Measurements from ENCODE around the gene VTCN1. TPM values are rescaled to one million over a fixed set of nuclear protein-coding genes. Genes with fewer than 3 reads are reported as not detected.
"Not testable (repeated sequence)": the region's sequence is repeated elsewhere in the genome, so short reads cannot be mapped to it uniquely, and the experiment has no call there.

The VTCN1 gene
- total RNA-seq, 1 experiment from 2014 or later: not detected

DNA sequence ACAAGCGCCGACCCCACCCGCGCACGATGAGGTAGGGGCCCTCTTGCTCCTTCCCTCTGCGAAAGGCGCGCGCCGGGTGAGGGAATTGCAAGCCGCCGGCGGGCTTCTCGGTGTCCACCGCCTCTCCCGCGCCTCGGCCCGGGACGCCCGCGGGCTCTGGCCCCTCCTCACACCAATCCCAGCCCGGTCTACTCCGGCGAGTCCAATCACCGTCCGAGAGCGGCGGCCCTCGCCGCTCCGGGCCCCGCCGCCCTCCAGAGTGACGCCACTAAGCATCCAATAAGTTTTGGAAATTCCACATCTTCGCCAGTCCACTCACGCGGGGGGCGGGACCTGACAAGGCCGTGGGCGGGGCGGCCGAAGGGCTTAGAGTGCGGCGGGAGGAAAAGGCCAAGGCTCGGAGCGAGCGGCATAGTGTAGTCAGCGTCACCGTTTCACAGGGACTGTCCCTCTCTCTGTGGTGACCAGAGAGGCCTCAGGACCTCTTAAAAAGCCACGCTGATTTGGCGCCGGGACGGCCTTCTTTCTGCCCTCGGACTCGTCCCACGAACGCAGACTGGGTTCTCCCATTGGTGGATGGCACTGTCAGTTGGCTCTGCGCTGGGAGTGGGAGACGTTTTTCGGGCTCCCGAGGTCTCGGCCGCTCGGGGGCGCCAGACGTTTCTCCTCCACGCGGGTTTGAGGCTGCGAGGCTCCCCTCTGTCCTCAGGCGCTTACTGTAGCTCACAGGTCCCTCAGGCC is 89.0 kb downstream of the VTCN1 start, which contains the start of gene TRIM45:
TRIM45 (minus strand) TSS at position 161 of the 741 bp plus-strand sequence. CDS start 548 bp downstream, outside the sequence.
- intact Hi-C loops (cut with micrococcal nuclease; ENCODE audit: unreplicated experiment): no loop called here
- TF ChIP-seq TCF7L2 (IDR thresholded peaks at IDR 0.05; ENCODE audit: low read depth, low read length): no peak
- TF ChIP-seq, protein P1, sequence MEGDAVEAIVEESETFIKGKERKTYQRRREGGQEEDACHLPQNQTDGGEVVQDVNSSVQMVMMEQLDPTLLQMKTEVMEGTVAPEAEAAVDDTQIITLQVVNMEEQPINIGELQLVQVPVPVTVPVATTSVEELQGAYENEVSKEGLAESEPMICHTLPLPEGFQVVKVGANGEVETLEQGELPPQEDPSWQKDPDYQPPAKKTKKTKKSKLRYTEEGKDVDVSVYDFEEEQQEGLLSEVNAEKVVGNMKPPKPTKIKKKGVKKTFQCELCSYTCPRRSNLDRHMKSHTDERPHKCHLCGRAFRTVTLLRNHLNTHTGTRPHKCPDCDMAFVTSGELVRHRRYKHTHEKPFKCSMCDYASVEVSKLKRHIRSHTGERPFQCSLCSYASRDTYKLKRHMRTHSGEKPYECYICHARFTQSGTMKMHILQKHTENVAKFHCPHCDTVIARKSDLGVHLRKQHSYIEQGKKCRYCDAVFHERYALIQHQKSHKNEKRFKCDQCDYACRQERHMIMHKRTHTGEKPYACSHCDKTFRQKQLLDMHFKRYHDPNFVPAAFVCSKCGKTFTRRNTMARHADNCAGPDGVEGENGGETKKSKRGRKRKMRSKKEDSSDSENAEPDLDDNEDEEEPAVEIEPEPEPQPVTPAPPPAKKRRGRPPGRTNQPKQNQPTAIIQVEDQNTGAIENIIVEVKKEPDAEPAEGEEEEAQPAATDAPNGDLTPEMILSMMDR (IDR thresholded peaks at IDR 0.05): peak; percentile 84
- TF ChIP-seq SIN3A (IDR thresholded peaks at IDR 0.05; ENCODE audit: borderline replicate concordance, insufficient read depth, low read depth, low read length): no peak
- TF ChIP-seq, protein P2, sequence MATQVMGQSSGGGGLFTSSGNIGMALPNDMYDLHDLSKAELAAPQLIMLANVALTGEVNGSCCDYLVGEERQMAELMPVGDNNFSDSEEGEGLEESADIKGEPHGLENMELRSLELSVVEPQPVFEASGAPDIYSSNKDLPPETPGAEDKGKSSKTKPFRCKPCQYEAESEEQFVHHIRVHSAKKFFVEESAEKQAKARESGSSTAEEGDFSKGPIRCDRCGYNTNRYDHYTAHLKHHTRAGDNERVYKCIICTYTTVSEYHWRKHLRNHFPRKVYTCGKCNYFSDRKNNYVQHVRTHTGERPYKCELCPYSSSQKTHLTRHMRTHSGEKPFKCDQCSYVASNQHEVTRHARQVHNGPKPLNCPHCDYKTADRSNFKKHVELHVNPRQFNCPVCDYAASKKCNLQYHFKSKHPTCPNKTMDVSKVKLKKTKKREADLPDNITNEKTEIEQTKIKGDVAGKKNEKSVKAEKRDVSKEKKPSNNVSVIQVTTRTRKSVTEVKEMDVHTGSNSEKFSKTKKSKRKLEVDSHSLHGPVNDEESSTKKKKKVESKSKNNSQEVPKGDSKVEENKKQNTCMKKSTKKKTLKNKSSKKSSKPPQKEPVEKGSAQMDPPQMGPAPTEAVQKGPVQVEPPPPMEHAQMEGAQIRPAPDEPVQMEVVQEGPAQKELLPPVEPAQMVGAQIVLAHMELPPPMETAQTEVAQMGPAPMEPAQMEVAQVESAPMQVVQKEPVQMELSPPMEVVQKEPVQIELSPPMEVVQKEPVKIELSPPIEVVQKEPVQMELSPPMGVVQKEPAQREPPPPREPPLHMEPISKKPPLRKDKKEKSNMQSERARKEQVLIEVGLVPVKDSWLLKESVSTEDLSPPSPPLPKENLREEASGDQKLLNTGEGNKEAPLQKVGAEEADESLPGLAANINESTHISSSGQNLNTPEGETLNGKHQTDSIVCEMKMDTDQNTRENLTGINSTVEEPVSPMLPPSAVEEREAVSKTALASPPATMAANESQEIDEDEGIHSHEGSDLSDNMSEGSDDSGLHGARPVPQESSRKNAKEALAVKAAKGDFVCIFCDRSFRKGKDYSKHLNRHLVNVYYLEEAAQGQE (IDR thresholded peaks at IDR 0.05; ENCODE audit: insufficient read depth in 1 of 2, low read depth in 2 of 2, low read length in 1 of 2): no peak
- no peak for TF ChIP-seq POLR2AphosphoS5 (IDR thresholded peaks at IDR 0.05; ENCODE audit: low read depth, low read length)
- in situ Hi-C loops (cut with HindIII; ENCODE audit: low pct_unique_long_range_greater_than_20kb, low sequenced_read_pairs): no loop called here
- Histone ChIP-seq H3K4me3 (ENCODE audit: low read depth in 2 of 2, low read length in 2 of 2) (peak within 1 kb of the TSS; percentile 60 to 74), H3K27ac (ENCODE audit: low read length) (peak within 1 kb of the TSS; percentile 86), H3K36me3 (ENCODE audit: control insufficient read depth, insufficient read depth, low read length) (no peaks in the 10 kb centered on the region), H3K9me3 (ENCODE audit: control insufficient read depth, insufficient read depth, low read depth, low read length) (no peaks in the 10 kb centered on the region), H3K27me3 (ENCODE audit: control insufficient read depth, insufficient read depth, low read length) (peaks cover 2% of the 10 kb centered on the region; the same call in 1 of the 2 replicates), H3K4me1 (ENCODE audit: control insufficient read depth, insufficient read depth, low read length) (no peaks in the 10 kb centered on the region)
- CTCF ChIA-PET: no interaction called here
- no TSS peak for BruUV-seq (replicated peaks)
- DNase-seq (ENCODE audit: low read depth, low spot score) (peak; percentile 71), ATAC-seq (peak; percentile 98)
- POLR2A ChIA-PET: no interaction called here

DNA sequence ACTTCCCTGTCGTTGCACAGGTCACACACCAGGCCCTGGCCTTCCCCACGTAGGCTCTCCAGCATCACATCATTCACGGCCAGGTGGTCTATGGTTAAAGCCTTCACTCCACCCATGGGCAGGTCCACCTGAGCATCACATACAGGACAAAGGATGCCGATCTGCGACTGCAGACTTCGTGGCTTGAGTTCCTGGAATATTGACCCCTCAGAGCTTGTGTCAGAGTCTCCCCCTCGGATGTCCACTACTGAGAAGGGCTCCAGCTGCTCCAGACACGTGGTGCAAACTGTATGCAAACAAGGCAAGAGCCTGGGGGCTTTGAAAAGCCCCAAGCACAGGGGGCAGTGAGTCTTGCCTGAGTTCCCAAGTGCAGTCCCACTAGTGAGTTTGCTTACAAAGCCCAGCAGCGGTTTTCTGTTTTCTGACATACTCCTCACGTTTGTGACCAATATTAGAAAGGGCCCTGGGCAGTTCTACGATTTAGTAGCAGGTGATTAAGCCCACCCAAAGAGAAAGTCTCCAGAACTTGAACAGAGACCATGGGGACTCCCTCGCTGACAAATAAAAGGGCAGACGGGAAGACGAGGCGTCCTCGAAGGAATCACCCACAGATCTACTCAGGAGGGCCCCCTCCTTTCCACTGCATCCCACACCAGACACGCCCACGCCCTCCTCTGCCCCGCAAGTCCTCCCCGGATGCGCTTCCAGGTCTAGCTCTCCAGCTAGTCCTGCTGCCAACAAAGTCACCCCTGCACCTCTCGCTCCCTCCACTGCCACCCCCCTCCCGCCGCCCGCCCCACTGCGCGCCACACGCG is 89.7 kb downstream of the VTCN1 start:
- TF ChIP-seq POLR2AphosphoS5 (IDR thresholded peaks at IDR 0.05; ENCODE audit: low read depth, low read length) (no peak), SIN3A (IDR thresholded peaks at IDR 0.05; ENCODE audit: borderline replicate concordance, insufficient read depth, low read depth, low read length) (no peak), TCF7L2 (IDR thresholded peaks at IDR 0.05; ENCODE audit: low read depth, low read length) (no peak)
- TF ChIP-seq, protein P1 (IDR thresholded peaks at IDR 0.05): no peak
- TF ChIP-seq, protein P2 (IDR thresholded peaks at IDR 0.05; ENCODE audit: insufficient read depth in 1 of 2, low read depth in 2 of 2, low read length in 1 of 2): no peak
- DNase-seq (ENCODE audit: low read depth, low spot score) (no peak), ATAC-seq (peak; percentile 50)
- ChIA-PET CTCF (no interaction called here), POLR2A (no interaction called here)
- Histone ChIP-seq H3K4me1 (ENCODE audit: control insufficient read depth, insufficient read depth, low read length) (no peaks in the 10 kb centered on the region), H3K4me3 (ENCODE audit: low read depth in 2 of 2, low read length in 2 of 2) (peak overlapping the region; percentile 60 to 74), H3K27ac (ENCODE audit: low read length) (peak overlapping the region; percentile 73; the same call in 1 of the 2 replicates), H3K9me3 (ENCODE audit: control insufficient read depth, insufficient read depth, low read depth, low read length) (no peaks in the 10 kb centered on the region), H3K36me3 (ENCODE audit: control insufficient read depth, insufficient read depth, low read length) (no peaks in the 10 kb centered on the region), H3K27me3 (ENCODE audit: control insufficient read depth, insufficient read depth, low read length) (peaks cover 2% of the 10 kb centered on the region; the same call in 1 of the 2 replicates)
- BruUV-seq (replicated peaks): no TSS peak
- intact Hi-C loops (cut with micrococcal nuclease; ENCODE audit: unreplicated experiment) (no loop called here), in situ Hi-C loops (cut with HindIII; ENCODE audit: low pct_unique_long_range_greater_than_20kb, low sequenced_read_pairs) (no loop called here)

DNA sequence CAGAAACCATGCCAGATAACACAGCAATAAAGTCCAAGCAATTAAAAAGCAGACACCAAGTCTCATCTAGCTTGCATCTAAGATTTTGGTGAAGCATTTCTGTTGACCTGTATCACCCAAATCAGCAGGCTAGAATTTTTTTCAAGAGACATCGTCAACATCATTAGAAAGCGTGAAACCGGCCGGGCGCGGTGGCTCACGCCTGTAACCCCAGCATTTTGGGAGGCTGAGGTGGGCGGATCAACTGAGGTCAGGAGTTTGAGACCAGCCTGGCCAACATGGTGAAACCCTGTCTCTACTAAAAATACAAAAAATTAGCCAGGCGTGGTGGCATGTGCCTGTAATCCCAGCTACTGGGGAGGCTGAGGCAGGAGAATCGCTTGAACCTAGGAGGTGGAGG is 91.6 kb downstream of the VTCN1 start:
- POLR2A ChIA-PET: interaction anchor here (0.7 kb wide), 1 partner anchor 143 kb away, joined by 5 read pairs; no protein-coding TSS in a partner anchor
- BruUV-seq (replicated peaks); in situ Hi-C loops (cut with HindIII; ENCODE audit: low pct_unique_long_range_greater_than_20kb, low sequenced_read_pairs): not testable (repeated sequence)

More for the DNA sequence above, 91.6 kb downstream of the VTCN1 start:
- H3K4me3 ChIP-seq (ENCODE audit: low read depth in 2 of 2, low read length in 2 of 2); H3K4me1 ChIP-seq (ENCODE audit: control insufficient read depth, insufficient read depth, low read length); H3K27ac ChIP-seq (ENCODE audit: low read length); H3K27me3 ChIP-seq (ENCODE audit: control insufficient read depth, insufficient read depth, low read length); H3K9me3 ChIP-seq (ENCODE audit: control insufficient read depth, insufficient read depth, low read depth, low read length); CTCF ChIA-PET; intact Hi-C loops (cut with micrococcal nuclease; ENCODE audit: unreplicated experiment); H3K36me3 ChIP-seq (ENCODE audit: control insufficient read depth, insufficient read depth, low read length); DNase-seq (ENCODE audit: low read depth, low spot score); ATAC-seq: not testable (repeated sequence)

Data from Panc1 (cell line).